HG02642 (cell line): Measurements from ENCODE around the gene ARHGAP30.

Experiments
- ATAC-seq: cut with Tn5 transposase; IDR thresholded peaks from one replicate; pipeline ENCODE4 v1.9.1; 2021; ENCODE audit warnings: mild to moderate bottlenecking; ENCODE audit not compliant: unreplicated experiment, poor library complexity

Gene ARHGAP30

GRCh38 chr1:161091796-161092507 lies 22.3 kb upstream of the ARHGAP30 start:
- ATAC-seq, result no peak

- no peak for ATAC-seq
These were observed 21.4 kb upstream of the ARHGAP30 start for GRCh38 chr1:161091093-161091492.

GRCh38 chr1:161090617-161091016 lies 20.9 kb upstream of the ARHGAP30 start:
- ATAC-seq, result no peak

- no peak for ATAC-seq
These were observed 20.2 kb upstream of the ARHGAP30 start for GRCh38 chr1:161089938-161090337.

GRCh38 chr1:161089251-161089924 lies 19.7 kb upstream of the ARHGAP30 start, which contains the start of gene NECTIN4:
NECTIN4 (minus strand) TSS chr1:161089558; CDS start chr1:161089296, 262 bp downstream.
- ATAC-seq, result no peak

- no peak for ATAC-seq
These were observed 19.0 kb upstream of the ARHGAP30 start for GRCh38 chr1:161088587-161089110.

- no peak for ATAC-seq
These were observed 16.8 kb upstream of the ARHGAP30 start for GRCh38 chr1:161086457-161086856.

GRCh38 chr1:161085165-161085564 lies 15.5 kb upstream of the ARHGAP30 start:
- no peak for ATAC-seq

GRCh38 chr1:161084597-161084988 lies 14.9 kb upstream of the ARHGAP30 start:
- no peak for ATAC-seq

- ATAC-seq, result no peak
These were observed 14.3 kb upstream of the ARHGAP30 start for GRCh38 chr1:161083748-161084596.

- no peak for ATAC-seq
These were observed 13.5 kb upstream of the ARHGAP30 start for GRCh38 chr1:161082996-161083747.

GRCh38 chr1:161082483-161082882 lies 12.8 kb upstream of the ARHGAP30 start:
- no peak for ATAC-seq

- no peak for ATAC-seq
These were observed 11.8 kb upstream of the ARHGAP30 start for GRCh38 chr1:161081519-161081918.

- no peak for ATAC-seq
These were observed 11.0 kb upstream of the ARHGAP30 start for GRCh38 chr1:161080441-161081405.

GRCh38 chr1:161079436-161080110 lies 9.9 kb upstream of the ARHGAP30 start:
- ATAC-seq, result no peak

GRCh38 chr1:161077426-161077825 lies 7.7 kb upstream of the ARHGAP30 start:
- no peak for ATAC-seq

GRCh38 chr1:161076410-161076809 lies 6.7 kb upstream of the ARHGAP30 start:
- ATAC-seq, result no peak

GRCh38 chr1:161074676-161075368 lies 5.1 kb upstream of the ARHGAP30 start:
- ATAC-seq, result no peak
